H1 (cell line): Measurements from ENCODE around the gene MLN. TPM values are rescaled to one million over a fixed set of nuclear protein-coding genes. Genes with fewer than 3 reads are reported as not detected.

Experiments
- CTCF ChIA-PET: fragments of 300-600 bp; sonication (Branson Sonifier 250); formaldehyde crosslinking; loops from one replicate; lab custom pipeline; 2021; ENCODE audit not compliant: partially characterized antibody; lab: Charles Lee
- POLR2A ChIA-PET: fragments of 300-600 bp; sonication (Branson Sonifier 250); formaldehyde crosslinking; loops from one replicate; lab custom pipeline; 2021; ENCODE audit warnings: inconsistent platforms; ENCODE audit not compliant: partially characterized antibody; lab: Charles Lee
- DNase-seq, 2 experiments: peaks; one replicate each; pipeline versions ENCODE4 v3.0.0 to v3.0.0-alpha.2; 2010 to 2022; ENCODE audit warnings: low spot score in 2 of 2, low read depth in 1 of 2, mixed read lengths in 1 of 2
- FAIRE-seq: peaks from 2 replicates; lab custom pipeline; 2011; peaks lifted over from hg19 to GRCh38; lab: Jason Lieb, UNC
- H2AFZ ChIP-seq: 2 replicates; pipeline ENCODE4 v1.8.1; 2012; ENCODE audit warnings: low read length, inconsistent platforms
- H2AK5ac ChIP-seq: 2 replicates; pipeline ENCODE4 v1.6.1; 2013; ENCODE audit warnings: low read depth, low read length
- H2BK120ac ChIP-seq: replicated peaks from 2 replicates; pipeline ENCODE3; 2013; ENCODE audit warnings: low read depth, low read length, inconsistent platforms
- H2BK12ac ChIP-seq: 2 replicates; pipeline ENCODE4 v1.6.1; 2013; ENCODE audit warnings: low read depth, low read length
- H2BK15ac ChIP-seq: 2 replicates; pipeline ENCODE4 v1.6.1; 2013; ENCODE audit warnings: low read length
- H2BK20ac ChIP-seq: 2 replicates; pipeline ENCODE4 v1.6.1; 2013; ENCODE audit warnings: low read length
- H2BK5ac ChIP-seq: 2 replicates; pipeline ENCODE4 v1.6.1; 2013; ENCODE audit warnings: low read depth, low read length
- H3K14ac ChIP-seq: 2 replicates; pipeline ENCODE4 v1.6.1; 2013; ENCODE audit warnings: inconsistent platforms; ENCODE audit not compliant: insufficient read length
- H3K18ac ChIP-seq: 2 replicates; pipeline ENCODE4 v1.6.1; 2013; ENCODE audit warnings: low read length; ENCODE audit errors: extremely low read depth
- H3K23ac ChIP-seq: 2 replicates; pipeline ENCODE4 v1.6.1; 2013; ENCODE audit warnings: inconsistent platforms; ENCODE audit not compliant: insufficient read length
- H3K23me2 ChIP-seq: 2 replicates; pipeline ENCODE4 v1.6.1; 2013; ENCODE audit warnings: low read depth, low read length
- H3K27ac ChIP-seq: 2 replicates; pipeline ENCODE4 v1.6.1; 2011; ENCODE audit warnings: low read depth, low read length, inconsistent platforms
- H3K27me3 ChIP-seq, 4 experiments: replicated peaks in 1 of 4; 1 replicate in 1 of 4; 2 replicates in 3 of 4; pipeline versions ENCODE4 v1.6.1 to v1.8.1; 2011 to 2013; ENCODE audit warnings: low read length in 3 of 4, mild to moderate bottlenecking in 3 of 4, inconsistent platforms in 2 of 4, mixed read lengths in 2 of 4, moderate library complexity in 1 of 4; ENCODE audit not compliant: control insufficient read depth in 3 of 4, insufficient read depth in 3 of 4; ENCODE audit errors: extremely low read depth in 1 of 4
- H3K36me3 ChIP-seq, 4 experiments: 2 replicates each; pipeline versions ENCODE4 v1.6.1 to v1.8.1; 2011 to 2013; ENCODE audit warnings: mild to moderate bottlenecking in 4 of 4, low read length in 3 of 4, moderate library complexity in 2 of 4, control low read depth in 1 of 4, inconsistent platforms in 1 of 4; ENCODE audit not compliant: insufficient read depth in 4 of 4, control insufficient read depth in 2 of 4
- H3K4ac ChIP-seq: replicated peaks from 2 replicates; pipeline ENCODE3; 2013; ENCODE audit warnings: low read length, low read depth, mixed read lengths, inconsistent platforms; ENCODE audit not compliant: insufficient read length
- H3K4me1 ChIP-seq, 4 experiments: replicated peaks in 1 of 4; 1 replicate in 1 of 4; 2 replicates in 3 of 4; pipeline versions ENCODE4 v1.6.1 to v1.8.1; 2011 to 2013; ENCODE audit warnings: low read length in 3 of 4, inconsistent platforms in 2 of 4, mixed read lengths in 1 of 4; ENCODE audit not compliant: insufficient read depth in 4 of 4, control insufficient read depth in 3 of 4
- H3K4me2 ChIP-seq, 2 experiments: 2 replicates each; pipeline versions ENCODE4 v1.6.1 to v1.8.1; 2011 to 2013; ENCODE audit warnings: low read depth in 2 of 2, low read length in 2 of 2, control low read depth in 1 of 2, inconsistent platforms in 1 of 2, mild to moderate bottlenecking in 1 of 2; ENCODE audit not compliant: insufficient read depth in 1 of 2
- H3K4me3 ChIP-seq, 4 experiments: fragments of 200-600, 300-600 bp in 1 of 4; sonication (generic), shearing (Covaris generic), sonication (Bioruptor Twin) in 1 of 4; 2 replicates each; pipeline versions ENCODE4 v1.5.1 to v1.8.1; 2011 to 2016; ENCODE audit warnings: low read length in 4 of 4, low read depth in 3 of 4, control low read depth in 2 of 4, inconsistent platforms in 2 of 4, mild to moderate bottlenecking in 2 of 4, mixed read lengths in 1 of 4, moderate library complexity in 1 of 4; ENCODE audit not compliant: insufficient read depth in 2 of 4; ENCODE audit errors: extremely low read depth in 1 of 4
- H3K56ac ChIP-seq: replicated peaks from 2 replicates; pipeline ENCODE3; 2013; ENCODE audit warnings: low read depth, mild to moderate bottlenecking, mixed read lengths, low read length, inconsistent platforms; ENCODE audit not compliant: insufficient read length
- H3K79me1 ChIP-seq: 2 replicates; pipeline ENCODE4 v1.6.1; 2013; ENCODE audit warnings: low read depth, low read length, control low read depth
- H3K79me2 ChIP-seq, 2 experiments: 2 replicates each; pipeline versions ENCODE4 v1.6.1 to v1.8.1; 2012 to 2013; ENCODE audit warnings: low read length in 2 of 2, mild to moderate bottlenecking in 2 of 2, inconsistent platforms in 1 of 2; ENCODE audit not compliant: insufficient read depth in 2 of 2, control insufficient read depth in 1 of 2
- H3K9ac ChIP-seq, 4 experiments: replicated peaks in 1 of 4; 1 replicate in 1 of 4; 2 replicates in 3 of 4; pipeline versions ENCODE4 v1.6.1 to v1.8.1; 2011 to 2013; ENCODE audit warnings: low read depth in 3 of 4, low read length in 3 of 4, control low read depth in 2 of 4, mild to moderate bottlenecking in 2 of 4, moderate library complexity in 2 of 4, inconsistent platforms in 1 of 4; ENCODE audit errors: extremely low read depth in 1 of 4
- H3K9me3 ChIP-seq, 2 experiments: 2 replicates each; pipeline versions ENCODE4 v1.6.1 to v1.8.1; 2012 to 2013; ENCODE audit warnings: mild to moderate bottlenecking in 2 of 2, moderate library complexity in 2 of 2, control low read depth in 1 of 2, inconsistent platforms in 1 of 2, low read depth in 1 of 2, low read length in 1 of 2, mixed read lengths in 1 of 2; ENCODE audit not compliant: insufficient read depth in 2 of 2
- H4K20me1 ChIP-seq, 2 experiments: replicated peaks in 1 of 2; 2 replicates each; pipeline versions ENCODE3 to v1.8.1; 2011 to 2013; ENCODE audit warnings: inconsistent platforms in 2 of 2, low read length in 2 of 2, mild to moderate bottlenecking in 1 of 2; ENCODE audit not compliant: insufficient read depth in 2 of 2, control insufficient read depth in 1 of 2
- H4K5ac ChIP-seq: 2 replicates; pipeline ENCODE4 v1.6.1; 2013; ENCODE audit warnings: low read length, low read depth, mixed read lengths, inconsistent platforms; ENCODE audit not compliant: insufficient read length
- H4K8ac ChIP-seq: 2 replicates; pipeline ENCODE4 v1.8.0; 2013; ENCODE audit warnings: mild to moderate bottlenecking, moderate library complexity, low read length, inconsistent platforms; ENCODE audit not compliant: insufficient read depth; ENCODE audit errors: extremely low read depth
- H4K91ac ChIP-seq: replicated peaks from 2 replicates; pipeline ENCODE3; 2013; ENCODE audit warnings: low read length, mixed read lengths, inconsistent platforms; ENCODE audit not compliant: insufficient read length
- ATF3 ChIP-seq: IDR thresholded peaks from 2 replicates; pipeline ENCODE4 v1.6.1; 2011; ENCODE audit warnings: low read depth, mild to moderate bottlenecking, low read length; ENCODE audit not compliant: insufficient read depth
- CHD1 ChIP-seq: IDR thresholded peaks from 2 replicates; pipeline ENCODE4 v1.6.1; 2012; ENCODE audit warnings: low read depth, low read length, improper control_type of control experiment
- EP300 ChIP-seq, 2 experiments: IDR thresholded peaks; 1 replicate in 1 of 2; 2 replicates in 1 of 2; pipeline ENCODE4 v1.6.1; 2011 to 2012; ENCODE audit warnings: low read depth in 2 of 2, low read length in 2 of 2, mild to moderate bottlenecking in 2 of 2, borderline replicate concordance in 1 of 2, inconsistent platforms in 1 of 2, moderate library complexity in 1 of 2
- MAX ChIP-seq: IDR thresholded peaks from 2 replicates; pipeline ENCODE4 v1.6.1; 2012; ENCODE audit warnings: inconsistent platforms
- NANOG ChIP-seq: IDR thresholded peaks from 2 replicates; pipeline ENCODE4 v1.6.1; 2011; ENCODE audit warnings: low read length, low read depth, mild to moderate bottlenecking, inconsistent platforms; ENCODE audit not compliant: insufficient read depth, poor library complexity, severe bottlenecking
- PHF8 ChIP-seq: fragments of 200-600 bp; sonication (generic); conservative IDR thresholded peaks from 2 replicates; pipeline ENCODE4 v1.7.1; 2012; ENCODE audit warnings: low read depth, mild to moderate bottlenecking, inconsistent platforms, low read length, moderate library complexity
- SAP30 ChIP-seq: fragments of 300-600 bp; sonication (generic); IDR thresholded peaks from 2 replicates; pipeline ENCODE4 v1.7.1; 2012; ENCODE audit warnings: low read length, moderate library complexity, mild to moderate bottlenecking, inconsistent platforms; ENCODE audit not compliant: insufficient read depth, insufficient replicate concordance
- SIX5 ChIP-seq: IDR thresholded peaks from 2 replicates; pipeline ENCODE4 v1.6.1; 2011; ENCODE audit warnings: mild to moderate bottlenecking, low read depth, low read length
- ZNF274 ChIP-seq: IDR thresholded peaks from 2 replicates; pipeline ENCODE4 v1.7.0; 2012; ENCODE audit warnings: low read length, borderline replicate concordance; ENCODE audit errors: extremely low read depth
- WGBS, 2 experiments: shearing (Covaris generic) in 1 of 2; methylation state at CpG; one replicate each; pipeline versions ENCODE4 v1.1.6 to v1.1.7; 2013 to 2015; ENCODE audit warnings: low lambda C conversion rate in 2 of 2, mixed read lengths in 2 of 2, inconsistent platforms in 1 of 2, low coverage in 1 of 2, missing lambda C conversion rate in 1 of 2; ENCODE audit not compliant: insufficient replicate concordance in 2 of 2, insufficient coverage in 1 of 2, insufficient read length in 1 of 2; ENCODE audit errors: extremely low coverage in 1 of 2, missing lambda C conversion rate in 1 of 2; 5-methylcytosine and 5-hydroxymethylcytosine counted together
- polyA plus RNA-seq, 7 experiments: library from polyadenylated mRNA; depleted of rRNA in 3 of 7; stranded (reverse) in 5 of 7; unstranded in 2 of 7; fragments of >200 nt in 5 of 7; fragments of 200-250 nt in 2 of 7; gene quantifications; 1 replicate in 5 of 7; 2 replicates in 1 of 7; 4 replicates in 1 of 7; pipeline versions ENCODE4 v1.2.1 to v1.2.3, GENCODE V29; 2011 to 2013; ENCODE audit warnings: missing spikeins in 2 of 7, mixed read lengths in 2 of 7
- total RNA-seq: library from RNA; stranded (reverse); fragmentation: NEBNext Ultra II Directional; extraction: Animal tissue kit (Norgen Biotek cat#: 25700); gene quantifications from 2 replicates; pipeline ENCODE4 v1.2.1, GENCODE V29; 2021

MLN gene
- total and polyA plus RNA-seq, 2 of the 8 experiments (the other 6 are each of a cell fraction or from before 2014, with no cell fraction given): not detected

- Histone ChIP-seq H2AK5ac (peak overlapping the region; percentile 99), H4K5ac (peak overlapping the region; percentile 82), H2BK120ac (peak overlapping the region; percentile 82), H2BK20ac (peak overlapping the region; percentile 99; the same call in 1 of the 2 replicates), H3K4me1 (peaks cover 24 to 55% (median 40%) of the 10 kb centered on the region in 4 experiments), H3K36me3 (peaks cover 28 to 89% (median 48%) of the 10 kb centered on the region in 4 experiments), H3K56ac (no peak overlapping the region), H3K18ac (peak overlapping the region; percentile 91), H2BK5ac (peak overlapping the region; percentile 99), H3K23me2 (no peaks in the 10 kb centered on the region), H3K14ac (no peak overlapping the region), H4K8ac (0 out of 2 replicates have a peak overlapping the region, but pooled peaks have one; percentile 31), H3K9ac (peak overlapping the region in 3 of 4 experiments; percentile 3 to 23 (median 4); a peak in 1 of 7 replicates), H3K23ac (no peak overlapping the region), H3K4me2 (peak overlapping the region; percentile 49 to 51), H3K79me2 (peaks cover 0 to 24% of the 10 kb centered on the region in 2 experiments; a peak in 2 of 4 replicates), H3K9me3 (no peaks in the 10 kb centered on the region), H2BK15ac (no peak overlapping the region), H2BK12ac (peak overlapping the region; percentile 99), H3K27ac (peak overlapping the region; percentile 75), H3K4ac (peak overlapping the region; percentile 87), H3K27me3 (no peaks in the 10 kb centered on the region), H3K4me3 (0 out of 8 replicates have a peak overlapping the region, but pooled peaks of 1 of the 4 experiments have one; percentile 6), H2AFZ (no peak overlapping the region), H4K20me1 (no peaks in the 10 kb centered on the region), H3K79me1 (peaks cover 8% of the 10 kb centered on the region), H4K91ac (peak overlapping the region; percentile 98)
- ChIA-PET CTCF (interaction anchor here (0.7 to 8.7 kb wide), 16 partner anchors 12 to 694 kb away, joined by 3 to 105 read pairs (median 6); no protein-coding TSS in a partner anchor), POLR2A (interaction anchor here (0.6 to 7.6 kb wide), 13 partner anchors 10 to 145 kb away, joined by 3 to 101 read pairs (median 3); no protein-coding TSS in a partner anchor)
- WGBS, 2 experiments: 38% methylated on average over 16 of the region's 16 CpGs; no CpG with 5 or more reads in 1 of the 2 experiments
- DNase-seq (peak; percentile 72 to 87), FAIRE-seq (peak; percentile 36)
- TF ChIP-seq ATF3: no peak
- no peak for TF ChIP-seq CHD1
- no peak for TF ChIP-seq SIX5
- TF ChIP-seq SAP30: no peak
- peak; percentile 60; the same call in 1 of the 2 replicates for TF ChIP-seq MAX
- TF ChIP-seq NANOG: no peak
- no peak for TF ChIP-seq PHF8
- peak in 1 of 2 experiments; percentile 78; a peak in 1 of 3 replicates for TF ChIP-seq EP300 (IDR thresholded peaks at IDR 0.05; ENCODE audit: borderline replicate concordance in 1 of 2, low read depth in 2 of 2, low read length in 2 of 2)
- TF ChIP-seq ZNF274: no peak
Measured at GRCh38 chr6:33781131-33781975, 22.4 kb downstream of the MLN start.
